Mucosa of descending colon (tissue), 3 donors: Measurements from ENCODE around the gene MAP3K3. TPM values are rescaled to one million over a fixed set of nuclear protein-coding genes. Genes with fewer than 3 reads are reported as not detected.
A peak's percentile ranks its signal among the peaks of the same experiment; 100 is the strongest.

ENCODE experiments used
- ATAC-seq: fragments of 200-7000 bp; cut with Tn5 transposase; one replicate; pipeline ENCODE4 v1.9.1; 2020; ENCODE audit warnings: mild to moderate bottlenecking, moderate library complexity
- DNase-seq, 3 donors: peaks; one replicate each; pipeline ENCODE4 v3.0.0-alpha.2; 2020
- H3K36me3 ChIP-seq: fragments of 200-600 bp; one replicate; pipeline ENCODE4 v1.8.0; 2021; ENCODE audit warnings: low read depth, mild to moderate bottlenecking
- H3K4me1 ChIP-seq: fragments of 200-600 bp; one replicate; pipeline ENCODE4 v1.8.0; 2021; ENCODE audit warnings: low read depth, mild to moderate bottlenecking
- H3K4me3 ChIP-seq: fragments of 200-600 bp; one replicate; pipeline ENCODE4 v1.8.0; 2021; ENCODE audit warnings: mild to moderate bottlenecking
- H3K9me3 ChIP-seq: fragments of 200-600 bp; one replicate; pipeline ENCODE4 v1.8.0; 2021; ENCODE audit warnings: mild to moderate bottlenecking
- CTCF ChIP-seq: fragments of 200-600 bp; IDR thresholded peaks from one replicate; pipeline ENCODE4 v1.8.0; 2022; ENCODE audit warnings: antibody characterized with exemption, mild to moderate bottlenecking
- intact Hi-C, 2 donors: fragments of 100-400 bp; cut with DNase I in 1 of 2; cut with micrococcal nuclease in 1 of 2; formaldehyde crosslinking; loops; one replicate each; pipeline versions ENCODE4 v1.11.0 to v1.11.1; 2022; cut with DNase I, micrococcal nuclease
- total RNA-seq, 3 donors: library from RNA; stranded (reverse); fragmentation: NEBNext Ultra II Directional in 2 of 3; extraction: Animal tissue kit (Norgen Biotek cat#: 25700) in 2 of 3; gene quantifications; one replicate each; pipeline versions ENCODE4 v1.2.1 to v1.2.4, GENCODE V29; 2021 to 2023
- donor health status: DM: no; HTN: no; CAD: no; lungs with moderate emphysema.
- donor health status: DM: no; HTN: no; CAD: no.
- donor health status: DM: no; HTN: yes; CAD: no.

MAP3K3 gene
- total RNA-seq, 3 donors from 2014 or later: 13.0 to 54.7 (median 18.5) TPM

GRCh38 chr17:63706336-63707082, 84.3 kb downstream of the MAP3K3 start:
- Histone ChIP-seq H3K4me1 (no peaks in the 10 kb centered on the region), H3K9me3 (no peaks in the 10 kb centered on the region), H3K36me3 (no peaks in the 10 kb centered on the region), H3K4me3 (no peak overlapping the region)
- ATAC-seq (no peak), DNase-seq (no peak)
- no peak for TF ChIP-seq CTCF
- intact Hi-C loops: no loop called here

DNA sequence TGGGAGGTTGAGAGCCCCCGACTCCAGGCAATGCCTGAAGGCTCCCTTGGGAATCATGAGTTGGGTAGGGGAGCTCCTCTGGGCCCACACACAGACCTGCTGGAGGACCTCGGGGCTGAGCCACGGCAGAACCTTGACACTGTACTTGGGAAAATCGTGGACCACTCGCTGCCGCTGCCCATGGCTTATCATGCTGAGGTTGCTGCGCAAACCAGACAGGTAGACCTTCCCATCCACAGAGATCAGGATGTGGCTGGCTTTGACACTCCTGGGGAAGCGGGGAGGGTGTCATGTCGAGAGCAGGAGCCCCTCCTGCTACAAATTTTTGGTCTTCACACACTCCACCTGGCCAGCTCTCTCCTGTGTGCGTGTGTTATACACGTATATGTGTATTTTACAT, 84.9 kb downstream of the MAP3K3 start:
- no peak for DNase-seq
- ATAC-seq: peak; percentile 17
- no peaks in the 10 kb centered on the region for H3K36me3 ChIP-seq
- H3K4me1 ChIP-seq: no peaks in the 10 kb centered on the region
- H3K4me3 ChIP-seq: no peak overlapping the region
- intact Hi-C loops: no loop called here
- H3K9me3 ChIP-seq: no peaks in the 10 kb centered on the region
- TF ChIP-seq CTCF: no peak

DNA sequence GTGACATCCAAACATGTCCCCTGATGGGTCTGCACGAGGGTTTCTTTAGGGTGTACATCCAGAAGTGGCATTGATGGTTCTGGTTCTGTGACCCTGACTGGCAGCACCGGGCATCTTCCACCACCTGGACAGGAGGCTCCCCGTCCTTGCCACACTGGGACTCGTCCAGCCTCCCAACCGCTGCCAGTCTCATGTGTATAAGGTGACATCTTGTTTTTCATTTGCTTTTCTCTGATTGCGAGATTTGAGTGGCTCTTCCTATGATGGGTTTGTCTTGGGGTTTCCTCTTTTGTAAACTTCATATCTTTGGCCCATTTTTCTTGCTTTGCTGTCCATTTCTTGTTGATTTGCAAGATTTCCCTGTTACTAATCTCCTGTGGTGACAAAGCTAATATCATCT, 86.9 kb downstream of the MAP3K3 start:
- no peak for TF ChIP-seq CTCF
- H3K36me3 ChIP-seq: no peaks in the 10 kb centered on the region

DNA sequence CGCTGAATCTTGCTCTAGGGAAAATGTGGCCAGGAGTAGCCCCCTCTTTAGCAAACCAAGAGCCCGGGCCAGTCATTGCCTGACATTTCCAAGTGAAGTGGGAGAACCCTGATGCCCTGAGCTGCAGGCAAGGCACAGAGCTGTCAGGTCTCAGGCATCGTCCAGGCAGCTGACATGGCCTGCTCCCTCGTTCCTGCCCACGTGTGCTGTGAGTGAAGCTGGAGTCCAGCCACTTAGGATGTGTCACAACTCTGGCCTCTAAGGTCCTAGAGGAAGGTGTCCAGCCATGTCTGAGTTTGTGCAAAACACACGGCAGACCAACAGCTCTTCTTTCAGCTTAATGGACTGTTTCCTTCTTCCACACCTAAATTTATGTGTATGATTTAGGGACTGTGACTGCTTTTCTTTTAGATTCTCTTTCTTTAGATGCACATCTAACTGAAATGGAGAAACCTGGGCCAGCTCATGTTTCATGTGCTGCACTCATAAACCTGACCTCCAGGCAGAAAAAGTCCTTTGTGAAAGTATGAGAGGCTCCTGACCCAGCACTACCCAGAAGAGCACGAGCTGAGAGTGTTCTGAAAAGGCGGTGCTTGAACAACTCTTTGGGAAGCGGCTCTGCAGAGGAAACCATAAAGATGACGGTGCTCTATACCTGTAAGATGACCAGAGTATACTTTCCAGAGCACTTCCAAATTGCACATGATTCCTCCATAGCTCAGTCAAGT, 92.5 kb downstream of the MAP3K3 start:
- DNase-seq: no peak
- Histone ChIP-seq H3K9me3 (no peaks in the 10 kb centered on the region), H3K4me1 (no peaks in the 10 kb centered on the region), H3K4me3 (no peak overlapping the region), H3K36me3 (no peaks in the 10 kb centered on the region)
- no peak for ATAC-seq
- intact Hi-C loops: no loop called here
- no peak for TF ChIP-seq CTCF

More for the DNA sequence above, 86.9 kb downstream of the MAP3K3 start:
- H3K4me3 ChIP-seq: no peak overlapping the region
- H3K4me1 ChIP-seq: no peaks in the 10 kb centered on the region
- no peaks in the 10 kb centered on the region for H3K9me3 ChIP-seq
- DNase-seq: no peak
- intact Hi-C loops: no loop called here
- no peak for ATAC-seq

DNA sequence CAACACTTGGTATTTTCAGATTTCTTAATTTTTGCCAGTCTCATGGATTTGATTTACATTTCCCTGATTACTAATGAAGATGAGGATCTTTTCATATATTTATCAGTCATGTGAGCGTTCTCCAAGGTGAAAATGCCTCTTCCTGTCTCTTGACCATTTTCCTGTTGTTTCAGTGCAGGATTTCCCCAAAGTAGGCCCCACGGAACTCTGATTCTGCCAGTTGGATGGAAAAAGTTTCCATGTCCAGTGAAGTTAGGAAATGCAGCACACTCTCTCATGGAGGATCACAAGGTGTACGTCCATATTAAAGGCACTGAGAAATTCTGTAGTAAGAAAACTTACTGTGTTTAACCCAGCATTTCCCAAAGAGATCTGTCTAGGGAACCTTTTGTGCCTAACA, 94.2 kb downstream of the MAP3K3 start:
- H3K4me3 ChIP-seq: no peak overlapping the region
- ATAC-seq (no peak), DNase-seq (no peak)
- H3K36me3 ChIP-seq: no peaks in the 10 kb centered on the region
- intact Hi-C loops: no loop called here
- no peaks in the 10 kb centered on the region for H3K4me1 ChIP-seq
- TF ChIP-seq CTCF: no peak
- no peaks in the 10 kb centered on the region for H3K9me3 ChIP-seq
